ENCODE data around the gene HOTAIR. TPM values are rescaled to one million over a fixed set of nuclear protein-coding genes. Genes with fewer than 3 reads are reported as not detected.

Gene HOTAIR
- total RNA-seq, 6 donors from 2014 or later = not detected

- Histone ChIP-seq H3K9me3 (no peaks in the 10 kb centered on the region), H3K4me1 (peaks cover 21 to 30% (median 27%) of the 10 kb centered on the region in 4 donors), H3K27me3 (peaks cover 0 to 67% (median 35%) of the 10 kb centered on the region in 4 donors), H3K27ac (no peak overlapping the region), H3K36me3 (no peaks in the 10 kb centered on the region), H3K4me3 (no peak overlapping the region)
- DNase-seq (peak in 1 of 2 donors; percentile 70), ATAC-seq (ENCODE audit: low FRiP score in 2 of 2) (no peak)
- 27 to 43% methylated on average over 23 of the region's 23 CpGs for WGBS, 2 donors
- TF ChIP-seq POLR2AphosphoS5 (IDR thresholded peaks at IDR 0.05) = no peak
- TF ChIP-seq POLR2A (IDR thresholded peaks at IDR 0.05) = no peak
- TF ChIP-seq, protein P1, sequence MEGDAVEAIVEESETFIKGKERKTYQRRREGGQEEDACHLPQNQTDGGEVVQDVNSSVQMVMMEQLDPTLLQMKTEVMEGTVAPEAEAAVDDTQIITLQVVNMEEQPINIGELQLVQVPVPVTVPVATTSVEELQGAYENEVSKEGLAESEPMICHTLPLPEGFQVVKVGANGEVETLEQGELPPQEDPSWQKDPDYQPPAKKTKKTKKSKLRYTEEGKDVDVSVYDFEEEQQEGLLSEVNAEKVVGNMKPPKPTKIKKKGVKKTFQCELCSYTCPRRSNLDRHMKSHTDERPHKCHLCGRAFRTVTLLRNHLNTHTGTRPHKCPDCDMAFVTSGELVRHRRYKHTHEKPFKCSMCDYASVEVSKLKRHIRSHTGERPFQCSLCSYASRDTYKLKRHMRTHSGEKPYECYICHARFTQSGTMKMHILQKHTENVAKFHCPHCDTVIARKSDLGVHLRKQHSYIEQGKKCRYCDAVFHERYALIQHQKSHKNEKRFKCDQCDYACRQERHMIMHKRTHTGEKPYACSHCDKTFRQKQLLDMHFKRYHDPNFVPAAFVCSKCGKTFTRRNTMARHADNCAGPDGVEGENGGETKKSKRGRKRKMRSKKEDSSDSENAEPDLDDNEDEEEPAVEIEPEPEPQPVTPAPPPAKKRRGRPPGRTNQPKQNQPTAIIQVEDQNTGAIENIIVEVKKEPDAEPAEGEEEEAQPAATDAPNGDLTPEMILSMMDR (IDR thresholded peaks at IDR 0.05) = no peak
- no peak for TF ChIP-seq EP300 (IDR thresholded peaks at IDR 0.05)
These were observed 46.0 kb upstream of the HOTAIR start for GRCh38 chr12:54020591-54021405.

DNA sequence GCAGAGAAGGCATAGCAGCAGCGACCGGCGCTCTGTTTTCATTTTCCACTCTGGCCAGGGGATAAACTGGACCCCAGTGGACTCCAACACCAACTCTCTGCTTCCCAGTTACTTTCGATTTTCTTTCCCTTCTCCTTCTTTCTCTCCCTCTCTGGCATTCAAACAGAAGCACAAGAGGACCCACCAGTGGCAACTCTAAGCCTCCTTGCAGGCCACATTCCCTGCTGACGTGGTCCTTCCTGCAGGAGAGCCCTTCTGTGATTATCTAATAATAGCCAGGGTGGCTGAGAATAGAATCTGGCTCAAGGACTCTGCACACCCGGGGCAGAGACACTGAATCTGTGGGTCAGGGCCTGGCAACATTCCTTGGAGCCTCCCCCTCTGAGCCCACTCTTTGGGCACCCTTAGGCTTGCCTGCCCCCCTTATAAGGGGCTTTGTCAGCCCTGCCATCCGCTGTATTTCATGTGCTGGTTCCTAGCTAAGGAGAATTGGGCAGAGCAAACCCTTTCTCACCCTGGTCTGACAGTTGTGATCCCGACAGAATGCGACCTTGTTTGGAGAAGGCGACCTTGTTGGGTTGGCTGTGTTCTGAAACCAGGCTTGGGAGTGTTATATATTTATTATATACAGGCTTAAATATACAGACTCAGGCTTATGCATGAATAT is 45.3 kb upstream of the HOTAIR start:
- H3K27me3 ChIP-seq = peaks cover 1 to 70% (median 38%) of the 10 kb centered on the region in 4 donors
- DNase-seq (no peak), ATAC-seq (ENCODE audit: low FRiP score in 2 of 2) (no peak)
- H3K9me3 ChIP-seq = no peaks in the 10 kb centered on the region
- H3K4me1 ChIP-seq = peaks cover 21 to 30% (median 27%) of the 10 kb centered on the region in 4 donors
- TF ChIP-seq POLR2A (IDR thresholded peaks at IDR 0.05) (no peak), POLR2AphosphoS5 (IDR thresholded peaks at IDR 0.05) (no peak), EP300 (IDR thresholded peaks at IDR 0.05) (no peak)
- TF ChIP-seq, protein P1 (IDR thresholded peaks at IDR 0.05) = no peak
- no peak overlapping the region for H3K27ac ChIP-seq
- 27 to 30% methylated on average over 9 to 10 of the region's 10 CpGs for WGBS, 2 donors
- no peaks in the 10 kb centered on the region for H3K36me3 ChIP-seq
- H3K4me3 ChIP-seq = no peak overlapping the region

- Histone ChIP-seq H3K4me1 (peaks cover 26 to 33% (median 32%) of the 10 kb centered on the region in 4 donors), H3K9me3 (no peaks in the 10 kb centered on the region), H3K36me3 (no peaks in the 10 kb centered on the region), H3K27me3 (peaks cover 1 to 72% (median 42%) of the 10 kb centered on the region in 4 donors), H3K4me3 (peak overlapping the region in 1 of 4 donors; percentile 14), H3K27ac (peak overlapping the region in 1 of 4 donors; percentile 30)
- DNase-seq (peak in 1 of 2 donors; percentile 74), ATAC-seq (ENCODE audit: low FRiP score in 2 of 2) (no peak)
- TF ChIP-seq POLR2AphosphoS5 (IDR thresholded peaks at IDR 0.05) (no peak), POLR2A (IDR thresholded peaks at IDR 0.05) (no peak), EP300 (IDR thresholded peaks at IDR 0.05) (no peak)
- TF ChIP-seq, protein P1 (IDR thresholded peaks at IDR 0.05) = no peak
- 33 to 46% methylated on average over 37 to 43 of the region's 43 CpGs for WGBS, 2 donors
These were observed 44.5 kb upstream of the HOTAIR start for GRCh38 chr12:54019091-54019811.

- WGBS, 2 donors = 20 to 37% methylated on average over 18 to 29 of the region's 29 CpGs
- Histone ChIP-seq H3K4me3 (peak overlapping the region in 2 of 4 donors; percentile 45 to 46), H3K9me3 (no peaks in the 10 kb centered on the region), H3K4me1 (peaks cover 26 to 35% (median 33%) of the 10 kb centered on the region in 4 donors), H3K27ac (peak overlapping the region in 1 of 4 donors; percentile 48), H3K27me3 (peaks cover 1 to 73% (median 39%) of the 10 kb centered on the region in 4 donors), H3K36me3 (no peaks in the 10 kb centered on the region)
- TF ChIP-seq POLR2A (IDR thresholded peaks at IDR 0.05) = no peak
- no peak for TF ChIP-seq EP300 (IDR thresholded peaks at IDR 0.05)
- TF ChIP-seq POLR2AphosphoS5 (IDR thresholded peaks at IDR 0.05) = no peak
- TF ChIP-seq, protein P1 (IDR thresholded peaks at IDR 0.05) = no peak
- no peak for DNase-seq
- ATAC-seq (ENCODE audit: low FRiP score in 2 of 2) = peak in 1 of 2 donors; percentile 2
These were observed 43.8 kb upstream of the HOTAIR start for GRCh38 chr12:54018468-54018984.

All from upper lobe of left lung (tissue), 6 donors.